NB4 (cell line): ENCODE measurements around the gene RERE.

Experiments used
- CTCF ChIP-seq: IDR thresholded peaks from one replicate; pipeline ENCODE4 v1.5.1; 2012; ENCODE audit warnings: low read depth, low read length
- POLR2A ChIP-seq: IDR thresholded peaks from 2 replicates; pipeline ENCODE4 v1.6.1; 2011; ENCODE audit warnings: mild to moderate bottlenecking; ENCODE audit not compliant: insufficient read length; ENCODE audit errors: extremely low read depth

- no peak for TF ChIP-seq CTCF
- no peak for TF ChIP-seq POLR2A
Measured at GRCh38 chr1:8362701-8363101, 454.7 kb downstream of the RERE start.
